Esophagus muscularis mucosa (tissue), 4 donors: Measurements from ENCODE around the gene CNTNAP2. TPM values are rescaled to one million over a fixed set of nuclear protein-coding genes. Genes with fewer than 3 reads are reported as not detected.

Experiments
- DNase-seq: peaks from one replicate; pipeline ENCODE4 v3.0.0-alpha.2; 2017; ENCODE audit errors: extremely low spot score
- H3K27ac ChIP-seq, 4 donors: fragments of 200-600 bp; sonication (generic); replicated peaks in 1 of 4; 1 replicate in 3 of 4; 2 replicates in 1 of 4; pipeline ENCODE4 v1.5.1; 2016 to 2019; ENCODE audit warnings: mild to moderate bottlenecking in 1 of 4
- H3K27me3 ChIP-seq, 4 donors: fragments of 200-600 bp; sonication (generic); one replicate each; pipeline versions ENCODE4 v1.5.1 to v1.6.0; 2016 to 2019
- H3K36me3 ChIP-seq, 4 donors: fragments of 200-600 bp; sonication (generic); one replicate each; pipeline ENCODE4 v1.5.1; 2016 to 2019
- H3K4me1 ChIP-seq, 4 donors: fragments of 200-600 bp; sonication (generic); one replicate each; pipeline ENCODE4 v1.5.1; 2016 to 2019
- H3K4me3 ChIP-seq, 4 donors: fragments of 200-600 bp; sonication (generic); 1 replicate in 2 of 4; 2 replicates in 2 of 4; pipeline ENCODE4 v1.5.1; 2016 to 2019; ENCODE audit warnings: mild to moderate bottlenecking in 4 of 4, moderate library complexity in 1 of 4
- H3K9me3 ChIP-seq, 4 donors: fragments of 200-600 bp; sonication (generic); 1 replicate in 3 of 4; 2 replicates in 1 of 4; pipeline ENCODE4 v1.5.1; 2016 to 2019
- CTCF ChIP-seq, 3 experiments: fragments of 200-600 bp in 2 of 3; fragments of 450-650 bp in 1 of 3; sonication (generic) in 2 of 3; IDR thresholded peaks; one replicate each; pipeline ENCODE4 v1.5.1; 2017 to 2019; ENCODE audit warnings: antibody characterized with exemption in 3 of 3, mild to moderate bottlenecking in 2 of 3, moderate library complexity in 1 of 3
- EP300 ChIP-seq: sonication (generic); formaldehyde crosslinking; IDR thresholded peaks from one replicate; pipeline ENCODE4 v1.6.1; 2017; ENCODE audit warnings: antibody characterized with exemption
- POLR2A ChIP-seq: fragments of 450-650 bp; IDR thresholded peaks from one replicate; pipeline ENCODE4 v1.6.1; 2017; ENCODE audit warnings: antibody characterized with exemption, moderate library complexity, mild to moderate bottlenecking, low read depth
- POLR2AphosphoS5 ChIP-seq, 2 donors: sonication (generic); formaldehyde crosslinking; IDR thresholded peaks; one replicate each; pipeline ENCODE4 v1.6.1; 2017; ENCODE audit warnings: antibody characterized with exemption in 2 of 2
- WGBS: methylation state at CpG from one replicate; pipeline ENCODE4 v1.1.5; 2018; 5-methylcytosine and 5-hydroxymethylcytosine counted together
- intact Hi-C: fragments of 100-400 bp; cut with DNase I; formaldehyde crosslinking; loops from one replicate; pipeline ENCODE4 v1.15.1; 2023
- total RNA-seq, 4 donors: library from RNA; depleted of rRNA; stranded (reverse); fragments of >200 nt; gene quantifications; one replicate each; pipeline versions ENCODE4 v1.1.0 to v1.2.1, GENCODE V29; 2016

Gene CNTNAP2
- total RNA-seq, 4 donors from 2014 or later, result 1.2 to 2.9 (median 1.9) TPM

GRCh38 chr7:147878912-147879661 is 1762.5 kb downstream of the CNTNAP2 start:
- H3K9me3 ChIP-seq, result no peaks in the 10 kb centered on the region
- 43% methylated on average over 9 of the region's 9 CpGs for WGBS
- H3K4me1 ChIP-seq, result peaks cover 0 to 10% (median 0%) of the 10 kb centered on the region in 4 donors
- H3K27ac ChIP-seq, result no peak overlapping the region
- no peaks in the 10 kb centered on the region for H3K36me3 ChIP-seq
- intact Hi-C loops, result no loop called here
- no peak for DNase-seq
- H3K27me3 ChIP-seq, result no peaks in the 10 kb centered on the region
- TF ChIP-seq POLR2A (no peak), EP300 (no peak), POLR2AphosphoS5 (IDR thresholded peaks at IDR 0.05) (no peak), CTCF (IDR thresholded peaks at IDR 0.05) (no peak)
- H3K4me3 ChIP-seq, result no peak overlapping the region

GRCh38 chr7:147885869-147886268 is 1769.3 kb downstream of the CNTNAP2 start:
- Histone ChIP-seq H3K27me3 (no peaks in the 10 kb centered on the region), H3K4me3 (no peak overlapping the region), H3K4me1 (no peaks in the 10 kb centered on the region), H3K9me3 (no peaks in the 10 kb centered on the region), H3K36me3 (no peaks in the 10 kb centered on the region), H3K27ac (no peak overlapping the region)
- WGBS, result 66% methylated on average over 5 of the region's 5 CpGs
- TF ChIP-seq POLR2A, result no peak
- TF ChIP-seq EP300, result no peak
- no peak for TF ChIP-seq POLR2AphosphoS5 (IDR thresholded peaks at IDR 0.05)
- no peak for TF ChIP-seq CTCF (IDR thresholded peaks at IDR 0.05)
- peak; percentile 24 for DNase-seq
- intact Hi-C loops, result no loop called here

- intact Hi-C loops, result no loop called here
- DNase-seq, result no peak
- H3K36me3 ChIP-seq, result no peaks in the 10 kb centered on the region
- 76% methylated on average over 4 of the region's 4 CpGs for WGBS
- no peak overlapping the region for H3K4me3 ChIP-seq
- no peaks in the 10 kb centered on the region for H3K27me3 ChIP-seq
- H3K4me1 ChIP-seq, result no peaks in the 10 kb centered on the region
- H3K9me3 ChIP-seq, result no peaks in the 10 kb centered on the region
- TF ChIP-seq POLR2A (no peak), EP300 (no peak), CTCF (IDR thresholded peaks at IDR 0.05) (no peak), POLR2AphosphoS5 (IDR thresholded peaks at IDR 0.05) (no peak)
- H3K27ac ChIP-seq, result no peak overlapping the region
Measured at GRCh38 chr7:147894271-147894670, 1777.7 kb downstream of the CNTNAP2 start.

- Histone ChIP-seq H3K4me3 (no peak overlapping the region), H3K27ac (no peak overlapping the region), H3K36me3 (no peaks in the 10 kb centered on the region), H3K4me1 (no peaks in the 10 kb centered on the region), H3K27me3 (no peaks in the 10 kb centered on the region), H3K9me3 (no peaks in the 10 kb centered on the region)
- peak; percentile 91 for DNase-seq
- intact Hi-C loops, result no loop called here
- TF ChIP-seq POLR2A, result no peak
- TF ChIP-seq POLR2AphosphoS5 (IDR thresholded peaks at IDR 0.05), result no peak
- no peak for TF ChIP-seq EP300
- no peak for TF ChIP-seq CTCF (IDR thresholded peaks at IDR 0.05)
- 90% methylated on average over 7 of the region's 7 CpGs for WGBS
Measured at GRCh38 chr7:147896121-147896520, 1779.5 kb downstream of the CNTNAP2 start.
